ENCODE measurements around the gene CAPN1. TPM values are rescaled to one million over a fixed set of nuclear protein-coding genes. Genes with fewer than 3 reads are reported as not detected.
A peak's percentile ranks its signal among the peaks of the same experiment; 100 is the strongest.
"Not testable (repeated sequence)": the region's sequence is repeated elsewhere in the genome, so short reads cannot be mapped to it uniquely, and the experiment has no call there.

Gene CAPN1
- total RNA-seq, 2 donors from 2014 or later, result 325 to 416 TPM

- intact Hi-C loops (cut with DNase I), result no loop called here
- no peak for TF ChIP-seq CTCF (IDR thresholded peaks at IDR 0.05)
- H3K36me3 ChIP-seq, result no peaks in the 10 kb centered on the region
- H3K4me1 ChIP-seq, result no peaks in the 10 kb centered on the region
- no peak overlapping the region for H3K4me3 ChIP-seq
- DNase-seq, result no peak
- H3K9me3 ChIP-seq, result no peaks in the 10 kb centered on the region
- no peak overlapping the region for H3K9ac ChIP-seq (ENCODE audit: low read depth in 2 of 2, low read length in 2 of 2)
- H3K27me3 ChIP-seq, result no peaks in the 10 kb centered on the region
- no peak overlapping the region for H3K27ac ChIP-seq
These were observed 33.1 kb upstream of the CAPN1 start for GRCh38 chr11:65148657-65149056.

GRCh38 chr11:65150131-65150508, 31.6 kb upstream of the CAPN1 start:
- H3K9ac ChIP-seq (ENCODE audit: low read depth in 2 of 2, low read length in 2 of 2), result peak overlapping the region in 1 of 2 donors; percentile 3
- intact Hi-C loops (cut with DNase I); H3K4me3 ChIP-seq; H3K27ac ChIP-seq; H3K36me3 ChIP-seq; H3K4me1 ChIP-seq; H3K9me3 ChIP-seq; DNase-seq; H3K27me3 ChIP-seq: not testable (repeated sequence)

GRCh38 chr11:65150509-65151299, 31.0 kb upstream of the CAPN1 start:
- peak overlapping the region in 1 of 2 donors; percentile 3 for H3K9ac ChIP-seq (ENCODE audit: low read depth in 2 of 2, low read length in 2 of 2)
- H3K9me3 ChIP-seq, result no peaks in the 10 kb centered on the region
- H3K36me3 ChIP-seq, result no peaks in the 10 kb centered on the region
- intact Hi-C loops (cut with DNase I), result no loop called here
- DNase-seq, result peak; percentile 91
- H3K4me3 ChIP-seq, result no peak overlapping the region
- no peaks in the 10 kb centered on the region for H3K4me1 ChIP-seq
- TF ChIP-seq CTCF (IDR thresholded peaks at IDR 0.05), result no peak
- H3K27me3 ChIP-seq, result no peaks in the 10 kb centered on the region
- H3K27ac ChIP-seq, result peak overlapping the region; percentile 29

GRCh38 chr11:65151331-65151899, 30.3 kb upstream of the CAPN1 start:
- Histone ChIP-seq H3K27me3 (no peaks in the 10 kb centered on the region), H3K9me3 (no peaks in the 10 kb centered on the region), H3K4me1 (no peaks in the 10 kb centered on the region), H3K36me3 (no peaks in the 10 kb centered on the region), H3K9ac (ENCODE audit: low read depth in 2 of 2, low read length in 2 of 2) (no peak overlapping the region), H3K4me3 (no peak overlapping the region), H3K27ac (peak overlapping the region; percentile 29)
- no peak for DNase-seq
- TF ChIP-seq CTCF (IDR thresholded peaks at IDR 0.05), result no peak
- intact Hi-C loops (cut with DNase I), result no loop called here

- Histone ChIP-seq H3K36me3 (no peaks in the 10 kb centered on the region), H3K9ac (ENCODE audit: low read depth in 2 of 2, low read length in 2 of 2) (no peak overlapping the region), H3K27me3 (no peaks in the 10 kb centered on the region), H3K4me1 (no peaks in the 10 kb centered on the region), H3K9me3 (no peaks in the 10 kb centered on the region), H3K27ac (peak overlapping the region; percentile 29), H3K4me3 (no peak overlapping the region)
- DNase-seq, result no peak
- intact Hi-C loops (cut with DNase I), result no loop called here
- TF ChIP-seq CTCF (IDR thresholded peaks at IDR 0.05), result no peak
These were observed 29.6 kb upstream of the CAPN1 start for GRCh38 chr11:65152122-65152521.

GRCh38 chr11:65156256-65156655, 25.5 kb upstream of the CAPN1 start:
- intact Hi-C loops (cut with DNase I), result no loop called here
- no peaks in the 10 kb centered on the region for H3K36me3 ChIP-seq
- TF ChIP-seq CTCF (IDR thresholded peaks at IDR 0.05), result no peak
- H3K9ac ChIP-seq (ENCODE audit: low read depth in 2 of 2, low read length in 2 of 2), result no peak overlapping the region
- no peaks in the 10 kb centered on the region for H3K27me3 ChIP-seq
- no peak for DNase-seq
- no peaks in the 10 kb centered on the region for H3K9me3 ChIP-seq
- no peak overlapping the region for H3K27ac ChIP-seq
- no peak overlapping the region for H3K4me3 ChIP-seq
- H3K4me1 ChIP-seq, result no peaks in the 10 kb centered on the region

All from colonic mucosa (tissue), 4 donors.